Stimulated activated CD8-positive, alpha-beta memory T cell treated with anti-CD3 and anti-CD28 coated beads, Interleukin-15, amount 100 ng/mL, for 48 hours (primary cell): ENCODE results near the gene SIX2.
"Not testable (repeated sequence)": the region's sequence is repeated elsewhere in the genome, so short reads cannot be mapped to it uniquely, and the experiment has no call there.

Experiments
- DNase-seq, 2 donors: peaks; one replicate each; pipeline ENCODE4 v3.0.0-alpha.2; 2020; ENCODE audit warnings: low read depth in 2 of 2

The SIX2 gene

GRCh38 chr2:45009303-45009927, at the start of gene SIX2:
SIX2 (minus strand) TSS chr2:45009452; CDS start chr2:45009110, 342 bp downstream.
- DNase-seq: no peak

DNA sequence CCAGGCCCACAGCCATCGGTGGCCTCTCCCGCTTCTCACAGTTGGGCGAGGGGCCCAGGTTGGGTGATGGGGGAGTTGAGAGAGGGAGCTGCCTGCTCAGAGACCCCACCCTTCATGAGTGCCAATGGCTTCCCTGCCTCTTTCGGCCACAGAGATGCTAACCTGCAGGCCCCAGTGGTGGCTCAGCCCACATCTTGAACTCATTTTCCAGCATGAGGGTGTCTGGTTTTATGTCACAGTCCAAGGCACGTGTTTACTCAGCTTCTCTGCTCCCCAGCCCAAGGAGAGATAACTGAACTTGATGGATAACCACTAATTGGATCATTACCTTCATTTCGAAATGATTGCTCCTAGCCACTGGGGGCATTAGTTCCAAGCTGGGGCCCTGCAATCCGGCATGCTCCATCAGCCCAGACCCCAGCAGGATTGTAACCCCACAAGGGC, 45.9 kb upstream of the SIX2 start:
- DNase-seq: no peak

- DNase-seq: no peak
These were observed 44.7 kb upstream of the SIX2 start for GRCh38 chr2:45053966-45054365.

- no peak for DNase-seq
These were observed 43.2 kb upstream of the SIX2 start for GRCh38 chr2:45052388-45052928.

GRCh38 chr2:45049569-45050336, 40.5 kb upstream of the SIX2 start:
- no peak for DNase-seq

GRCh38 chr2:45047301-45047700, 38.0 kb upstream of the SIX2 start:
- no peak for DNase-seq

- DNase-seq: no peak
These were observed 37.5 kb upstream of the SIX2 start for GRCh38 chr2:45046786-45047185.

GRCh38 chr2:45045706-45046105, 36.5 kb upstream of the SIX2 start:
- no peak for DNase-seq

DNA sequence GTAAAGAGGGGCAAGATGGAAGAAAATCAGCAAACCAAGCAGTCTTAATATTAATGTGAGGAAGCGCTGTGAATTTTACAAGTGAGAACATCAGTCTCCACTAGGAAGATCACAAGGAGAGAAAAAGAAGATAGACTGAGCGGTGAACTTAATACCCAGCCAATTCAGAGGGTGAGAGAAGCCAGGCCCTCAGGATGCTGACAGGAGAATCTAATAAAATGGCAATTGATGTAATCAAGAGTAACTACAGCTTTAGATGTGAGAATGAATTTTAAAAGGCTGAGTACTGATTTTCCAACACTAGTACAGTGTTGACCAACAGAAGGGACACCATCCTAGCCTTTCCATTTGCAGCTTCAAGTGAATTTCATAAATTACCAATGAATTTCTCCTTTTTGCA, 35.7 kb upstream of the SIX2 start:
- no peak for DNase-seq

- no peak for DNase-seq
These were observed 33.9 kb upstream of the SIX2 start for GRCh38 chr2:45043174-45043573.

DNA sequence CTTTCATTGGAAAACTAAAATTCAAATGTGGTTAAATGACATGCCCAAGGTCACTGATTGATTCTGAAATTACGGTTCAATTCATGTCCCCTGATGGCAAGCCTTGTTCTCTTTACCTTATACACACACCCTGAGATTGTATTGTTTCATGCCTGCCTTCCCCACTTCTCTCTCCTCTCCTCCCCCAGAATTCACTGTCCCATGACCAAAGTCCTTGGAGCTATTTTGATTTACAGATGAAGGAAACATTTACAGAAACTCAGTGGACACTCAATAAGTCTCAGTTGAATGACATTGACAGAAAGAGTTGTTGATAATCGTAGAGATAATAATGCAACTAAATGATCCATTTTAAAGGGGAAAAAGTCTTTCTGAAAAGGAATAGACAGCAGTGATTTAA, 33.1 kb upstream of the SIX2 start:
- no peak for DNase-seq

- no peak for DNase-seq
These were observed 31.5 kb upstream of the SIX2 start for GRCh38 chr2:45040786-45041185.

DNA sequence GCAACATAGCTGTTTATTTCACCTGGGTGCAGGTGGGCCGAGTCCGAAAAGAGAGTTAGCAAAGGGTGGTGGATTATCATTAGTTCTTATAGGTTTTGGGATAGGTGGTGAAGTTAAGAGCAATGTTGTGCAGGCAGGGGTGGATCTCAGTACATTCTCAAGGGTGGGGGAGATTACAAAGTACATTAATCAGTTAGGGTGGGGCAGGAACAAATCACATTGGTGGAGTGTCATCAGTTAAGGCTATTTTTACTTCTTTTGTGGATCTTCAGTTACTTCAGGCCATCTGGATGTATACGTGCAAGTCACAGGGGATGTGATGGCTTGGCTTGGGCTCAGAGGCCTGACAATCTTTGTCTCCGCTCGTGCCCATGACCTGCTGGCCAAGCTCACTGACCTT, 30.6 kb upstream of the SIX2 start:
- DNase-seq: not testable (repeated sequence)

- not testable (repeated sequence) for DNase-seq
These were observed 29.6 kb upstream of the SIX2 start for GRCh38 chr2:45038861-45039260.

DNA sequence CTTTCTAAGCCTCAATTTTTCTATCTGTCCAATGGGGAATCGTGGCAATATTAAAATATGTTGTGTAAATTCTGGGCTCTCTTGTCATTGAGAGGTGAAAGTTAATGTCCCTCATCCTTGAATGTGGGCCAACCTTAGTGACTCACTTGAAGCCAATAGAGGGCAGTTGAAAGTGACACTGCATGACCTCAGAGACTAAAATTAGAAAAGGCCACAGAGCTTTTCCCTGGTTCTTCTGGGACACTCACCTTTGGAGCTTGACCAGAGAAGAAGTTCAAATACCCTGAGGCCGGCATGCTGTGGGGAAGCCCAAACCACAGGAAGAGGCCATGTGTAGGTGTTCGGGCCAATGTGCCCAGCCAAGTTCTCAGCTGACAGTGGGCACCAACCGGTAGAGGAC, 24.1 kb upstream of the SIX2 start:
- DNase-seq: no peak

DNA sequence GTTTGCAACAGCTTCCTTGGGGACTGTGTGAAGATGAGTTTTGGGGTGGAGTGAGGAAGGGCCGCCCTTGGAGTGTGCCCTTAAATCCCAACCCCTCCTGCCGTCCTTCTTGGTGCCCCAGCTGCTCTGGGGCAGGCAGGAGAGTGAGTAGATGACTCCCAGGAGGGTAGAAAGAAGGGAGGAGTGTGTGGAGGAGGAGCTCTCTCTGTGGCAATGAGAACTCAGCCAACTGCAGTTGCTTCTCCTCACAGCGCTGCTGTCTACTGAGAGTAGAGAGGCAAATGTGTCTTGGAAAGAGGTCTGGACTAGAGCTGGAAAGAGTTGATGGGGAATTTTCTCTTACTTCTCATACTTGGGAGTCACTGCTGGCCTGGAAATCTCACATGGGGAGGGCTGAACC, 21.8 kb upstream of the SIX2 start:
- no peak for DNase-seq

- DNase-seq: no peak
These were observed 21.3 kb upstream of the SIX2 start for GRCh38 chr2:45030553-45030952.

DNA sequence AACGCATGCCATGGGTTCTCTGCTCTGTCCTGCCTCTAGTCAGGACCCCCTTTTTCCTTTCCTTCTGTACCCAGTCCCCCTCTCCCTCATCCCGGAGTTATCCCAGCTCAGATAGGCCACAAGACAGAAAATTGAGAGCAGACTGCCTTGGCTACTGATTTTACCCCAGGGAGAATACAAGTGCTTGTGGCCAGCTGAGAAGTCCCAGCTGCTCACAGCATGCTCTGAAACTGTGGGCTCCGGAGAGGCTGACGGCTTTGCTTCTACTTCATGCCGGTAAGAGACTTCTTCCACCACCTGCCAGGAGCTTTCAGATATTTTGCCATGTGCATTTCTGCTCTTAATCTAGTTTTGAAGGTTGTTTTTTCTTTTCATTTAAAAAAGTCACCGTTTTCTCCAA, 20.0 kb upstream of the SIX2 start:
- no peak for DNase-seq

- no peak for DNase-seq
These were observed 19.0 kb upstream of the SIX2 start for GRCh38 chr2:45028276-45028675.

DNA sequence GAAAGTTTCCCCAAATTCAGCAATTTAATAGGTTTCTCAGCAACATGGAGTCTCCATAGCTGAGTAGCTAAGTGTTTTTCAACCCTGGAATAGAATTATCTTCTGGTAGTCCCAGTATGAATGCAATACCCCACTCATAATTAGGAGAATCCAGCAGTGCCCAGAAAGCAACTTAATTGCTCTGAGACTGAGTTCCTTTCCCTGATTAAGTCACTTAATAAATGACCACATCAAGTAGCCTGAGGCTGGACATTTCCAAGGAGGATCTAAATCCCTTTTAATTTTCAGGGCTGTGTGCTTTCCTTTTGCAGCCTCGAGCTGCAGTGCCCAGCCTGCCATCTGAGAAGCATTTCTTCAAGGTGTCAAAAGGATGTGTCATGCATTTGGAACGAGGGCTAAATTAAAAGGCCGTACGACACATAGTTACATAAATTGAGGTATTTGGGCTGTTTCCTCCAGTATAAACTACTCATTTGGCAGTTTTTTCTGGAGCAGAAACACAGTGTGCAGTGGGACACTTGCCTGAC, 17.7 kb upstream of the SIX2 start:
- no peak for DNase-seq

DNA sequence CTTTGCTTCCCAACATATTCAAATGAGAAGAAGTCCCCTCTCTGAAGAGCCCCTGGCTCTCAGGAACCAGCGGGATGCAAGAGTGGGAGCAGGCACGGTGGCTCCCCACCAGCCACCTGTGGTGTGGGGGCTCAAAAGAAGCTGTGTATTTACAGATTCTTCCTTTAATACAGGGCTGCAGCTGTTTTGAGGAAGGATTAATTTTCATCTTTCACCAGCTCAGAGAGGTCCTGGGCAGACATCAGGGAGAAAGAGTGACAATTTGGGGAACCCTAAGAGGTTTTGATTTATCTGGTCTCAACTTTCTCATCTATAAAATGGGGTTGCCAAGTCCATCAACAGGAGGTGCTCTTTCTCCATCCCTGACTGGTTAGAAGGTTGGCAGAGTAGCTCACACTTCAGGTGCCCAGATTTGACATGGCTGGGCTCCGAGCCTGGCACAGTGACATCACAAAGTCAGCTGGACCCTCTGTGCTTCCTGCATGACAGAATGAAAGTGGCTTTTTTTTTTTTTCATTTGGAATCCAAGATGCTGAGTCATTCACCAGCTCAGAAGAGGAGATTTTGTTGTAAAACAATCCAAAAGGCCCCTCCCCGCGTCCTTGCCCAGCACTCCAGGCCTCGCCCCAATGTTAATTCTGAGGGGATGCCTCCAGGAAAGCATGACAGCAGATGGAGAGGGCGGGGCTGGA, 15.5 kb upstream of the SIX2 start:
- no peak for DNase-seq

- DNase-seq: no peak
These were observed 14.8 kb upstream of the SIX2 start for GRCh38 chr2:45024097-45024496.
